HepG2 (cell line): ENCODE results near the gene TNFRSF11A. TPM values are rescaled to one million over a fixed set of nuclear protein-coding genes. Genes with fewer than 3 reads are reported as not detected.

Experiments used
- ATAC-seq: fragments of 200-7000 bp; cut with Tn5 transposase; 3 replicates; pipeline ENCODE4 v1.9.1; 2020; ENCODE audit warnings: mild to moderate bottlenecking, moderate library complexity
- BruUV-seq: library from RNA; stranded (reverse); fragments of 400-500 nt; replicated peaks from 2 replicates; lab custom pipeline; 2021; lab: Mats Ljungman, UMichigan
- CTCF ChIA-PET: fragments of 300-600 bp; formaldehyde crosslinking; extraction: SDS; loops from one replicate; lab custom pipeline; 2021; ENCODE audit warnings: low total read pairs, inconsistent platforms, low intra/inter-chr PET ratio; lab: Yijun Ruan, JAX
- POLR2A ChIA-PET: fragments of 350-600 bp; sonication (Branson Sonifier 250); formaldehyde crosslinking; loops from one replicate; lab custom pipeline; 2020; ENCODE audit warnings: antibody characterized with exemption, inconsistent platforms; lab: Yijun Ruan, JAX
- DNase-seq: peaks from one replicate; pipeline ENCODE4 v3.0.0-alpha.2; 2015; ENCODE audit warnings: low spot score
- FAIRE-seq: peaks from 3 replicates; lab custom pipeline; 2011; peaks lifted over from hg19 to GRCh38; lab: Jason Lieb, UNC
- H2AFZ ChIP-seq: one replicate; pipeline ENCODE4 v1.6.1; 2011; ENCODE audit warnings: low read length, inconsistent platforms
- H3K27ac ChIP-seq: fragments of 300-600 bp; 3 replicates; pipeline ENCODE4 v1.8.0; 2011; ENCODE audit warnings: mixed run types, mild to moderate bottlenecking, mixed read lengths, low read length, inconsistent platforms; ENCODE audit not compliant: insufficient read depth; ENCODE audit errors: extremely low read length
- H3K27me3 ChIP-seq, 2 experiments: fragments of 200-600 bp in 1 of 2; 2 replicates in 1 of 2; 3 replicates in 1 of 2; pipeline versions ENCODE4 v1.6.0 to v1.8.0; 2011; ENCODE audit warnings: low read length in 2 of 2, mild to moderate bottlenecking in 2 of 2, moderate library complexity in 2 of 2, inconsistent platforms in 1 of 2; ENCODE audit not compliant: insufficient read depth in 2 of 2, control insufficient read depth in 1 of 2
- H3K36me3 ChIP-seq, 2 experiments: fragments of 200-600 bp in 1 of 2; replicated peaks in 1 of 2; 2 replicates in 1 of 2; 3 replicates in 1 of 2; pipeline versions ENCODE4 v1.5.1 to v1.8.0; 2011; ENCODE audit warnings: low read length in 2 of 2, inconsistent platforms in 1 of 2; ENCODE audit not compliant: insufficient read depth in 2 of 2, control insufficient read depth in 1 of 2
- H3K4me1 ChIP-seq: 2 replicates; pipeline ENCODE4 v1.5.1; 2012; ENCODE audit warnings: low read length, inconsistent platforms; ENCODE audit not compliant: insufficient read depth
- H3K4me2 ChIP-seq: 2 replicates; pipeline ENCODE4 v1.6.0; 2011; ENCODE audit warnings: low read depth, low read length, inconsistent platforms
- H3K4me3 ChIP-seq, 3 experiments: fragments of 200-600 bp in 1 of 3; sonication (generic), shearing (Covaris generic) in 1 of 3; replicated peaks in 1 of 3; 2 replicates each; pipeline ENCODE4 v1.5.1; 2011 to 2016; ENCODE audit warnings: low read length in 3 of 3, inconsistent platforms in 2 of 3, low read depth in 2 of 3, mild to moderate bottlenecking in 2 of 3, control low read depth in 1 of 3, mixed read lengths in 1 of 3; ENCODE audit not compliant: insufficient read depth in 1 of 3
- H3K79me2 ChIP-seq: one replicate; pipeline ENCODE4 v1.6.1; 2011; ENCODE audit warnings: low read length, inconsistent platforms; ENCODE audit not compliant: insufficient read depth
- H3K9ac ChIP-seq: 2 replicates; pipeline ENCODE4 v1.6.0; 2011; ENCODE audit warnings: mild to moderate bottlenecking, low read depth, low read length, inconsistent platforms; ENCODE audit not compliant: insufficient read depth
- H3K9me3 ChIP-seq: 2 replicates; pipeline ENCODE4 v1.5.1; 2012; ENCODE audit warnings: mild to moderate bottlenecking, low read length
- H4K20me1 ChIP-seq: 2 replicates; pipeline ENCODE4 v1.6.0; 2011; ENCODE audit warnings: inconsistent platforms, mild to moderate bottlenecking, low read length, moderate library complexity; ENCODE audit not compliant: insufficient read depth
- CBX2 ChIP-seq, 2 experiments: fragments of 200-600 bp in 1 of 2; sonication (generic); formaldehyde crosslinking in 1 of 2; IDR thresholded peaks; 2 replicates each; pipeline versions ENCODE4 v1.7.0 to v1.8.1; 2018 to 2022; ENCODE audit warnings: low read depth in 2 of 2, low read length in 1 of 2, mild to moderate bottlenecking in 1 of 2, missing genetic modification reagents in 1 of 2
- HNRNPLL ChIP-seq: fragments of 200-400 bp; formaldehyde crosslinking; IDR thresholded peaks from 2 replicates; pipeline ENCODE4 v1.6.1; 2017; ENCODE audit warnings: mild to moderate bottlenecking, low read depth, low read length; ENCODE audit not compliant: poor library complexity, severe bottlenecking
- MEIS1 ChIP-seq: sonication (generic); formaldehyde crosslinking; IDR thresholded peaks from 2 replicates; pipeline ENCODE4 v1.9.0; 2021; ENCODE audit warnings: mild to moderate bottlenecking, missing genetic modification reagents, moderate library complexity, borderline replicate concordance
- PTBP1 ChIP-seq: fragments of 200-400 bp; formaldehyde crosslinking; IDR thresholded peaks from 2 replicates; pipeline ENCODE4 v1.6.1; 2018; ENCODE audit warnings: low read length, low read depth; ENCODE audit not compliant: poor library complexity, severe bottlenecking
- SMC3 ChIP-seq: IDR thresholded peaks from 2 replicates; pipeline ENCODE4 v1.6.1; 2011; ENCODE audit warnings: low read length, improper control_type of control experiment
- ZNF263 ChIP-seq: sonication (generic); formaldehyde crosslinking; IDR thresholded peaks from 2 replicates; pipeline ENCODE4 v1.4.0; 2020; ENCODE audit warnings: missing genetic modification reagents
- ZNF709 ChIP-seq: sonication (generic); formaldehyde crosslinking; IDR thresholded peaks from 2 replicates; pipeline ENCODE4 v1.5.0; 2020; ENCODE audit warnings: mild to moderate bottlenecking, missing genetic modification reagents
- ZNF772 ChIP-seq: sonication (generic); formaldehyde crosslinking; IDR thresholded peaks from 2 replicates; pipeline ENCODE4 v1.5.0; 2020; ENCODE audit warnings: mild to moderate bottlenecking, missing genetic modification reagents
- WGBS: methylation state at CpG from one replicate; pipeline ENCODE4 v1.1.6; 2017; ENCODE audit warnings: low lambda C conversion rate; 5-methylcytosine and 5-hydroxymethylcytosine counted together
- in situ Hi-C: cut with HindIII; loops from 2 replicates; pipeline ENCODE4 v1.10.0; 2017; ENCODE audit warnings: low pct_unique_long_range_greater_than_20kb; ENCODE audit not compliant: extremely low pct_ligation_motif_present
- intact Hi-C: fragments of 100-400 bp; cut with micrococcal nuclease; formaldehyde crosslinking; loops from one replicate; pipeline ENCODE4 v1.10.0; 2022; ENCODE audit not compliant: unreplicated experiment
- polyA plus RNA-seq, 8 experiments: library from polyadenylated mRNA; depleted of rRNA in 3 of 8; stranded (reverse) in 7 of 8; unstranded in 1 of 8; fragments of >200 nt; fragmentation: Illumina TruSeq in 4 of 8; extraction: Trizol in 4 of 8; gene quantifications; 2 replicates each; pipeline versions ENCODE4 v1.2.1 to v1.2.3, GENCODE V29; 2011 to 2016; ENCODE audit warnings: low read depth in 4 of 8, missing spikeins in 1 of 8, mixed read lengths in 1 of 8; ENCODE audit not compliant: insufficient read depth in 1 of 8
- total RNA-seq, 5 experiments: library from RNA; depleted of rRNA; stranded (reverse); fragments of >200 nt; fragmentation: Illumina TruSeq; extraction: Trizol; gene quantifications; 2 replicates each; pipeline ENCODE4 v1.2.3, GENCODE V29; 2016; ENCODE audit warnings: low read depth in 1 of 5
- TF ChIP-seq, protein P1 (sequence below): IDR thresholded peaks from 2 replicates; pipeline ENCODE4 v1.6.1; 2016; ENCODE audit warnings: missing biosample characterization, missing genetic modification reagents, low read depth
- TF ChIP-seq, protein P2 (sequence below): sonication (generic); formaldehyde crosslinking; conservative IDR thresholded peaks from 2 replicates; pipeline ENCODE4 v1.4.0; 2020; ENCODE audit warnings: missing genetic modification reagents
- TF ChIP-seq, protein P3 (sequence below): sonication (generic); formaldehyde crosslinking; IDR thresholded peaks from 2 replicates; pipeline ENCODE4 v1.5.0; 2020; ENCODE audit warnings: missing genetic modification reagents
- TF ChIP-seq, protein P4 (sequence below): sonication (generic); formaldehyde crosslinking; IDR thresholded peaks from 2 replicates; pipeline ENCODE4 v1.4.0; 2020; ENCODE audit warnings: missing genetic modification reagents, mild to moderate bottlenecking, borderline replicate concordance

The TNFRSF11A gene
- total and polyA plus RNA-seq, 2 of the 13 experiments (the other 11 are each of a cell fraction or from before 2014, with no cell fraction given): 4.6 to 6.4 TPM

DNA sequence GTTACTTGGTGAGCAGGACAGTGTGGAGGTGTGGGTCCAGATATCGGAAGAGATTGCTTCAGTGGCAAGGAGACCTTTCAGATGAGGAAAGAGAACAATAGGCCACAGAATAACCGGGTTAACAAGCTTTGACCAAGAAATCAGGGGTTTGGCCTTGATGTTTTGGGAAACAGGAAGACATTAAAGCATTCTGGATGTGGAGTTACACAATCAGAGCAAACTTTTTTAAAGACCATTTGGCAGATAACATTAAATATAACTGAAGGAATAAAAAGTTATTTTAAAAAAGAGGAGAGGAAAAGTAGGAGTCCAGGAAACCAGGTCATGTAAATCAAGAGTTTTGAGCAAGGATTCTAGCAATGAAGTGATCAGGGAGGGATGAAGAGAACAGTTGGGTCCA, 35.7 kb downstream of the TNFRSF11A start:
- in situ Hi-C loops: no loop called here
- H3K9ac ChIP-seq: no peak overlapping the region
- H3K79me2 ChIP-seq: no peaks in the 10 kb centered on the region
- no peaks in the 10 kb centered on the region for H4K20me1 ChIP-seq
- no peak overlapping the region for H2AFZ ChIP-seq
- ChIA-PET CTCF (no interaction called here), POLR2A (no interaction called here)
- no peaks in the 10 kb centered on the region for H3K9me3 ChIP-seq
- intact Hi-C loops: no loop called here
- FAIRE-seq (no peak), ATAC-seq (no peak), DNase-seq (no peak)
- H3K27me3 ChIP-seq: no peaks in the 10 kb centered on the region
- TF ChIP-seq, protein P1, sequence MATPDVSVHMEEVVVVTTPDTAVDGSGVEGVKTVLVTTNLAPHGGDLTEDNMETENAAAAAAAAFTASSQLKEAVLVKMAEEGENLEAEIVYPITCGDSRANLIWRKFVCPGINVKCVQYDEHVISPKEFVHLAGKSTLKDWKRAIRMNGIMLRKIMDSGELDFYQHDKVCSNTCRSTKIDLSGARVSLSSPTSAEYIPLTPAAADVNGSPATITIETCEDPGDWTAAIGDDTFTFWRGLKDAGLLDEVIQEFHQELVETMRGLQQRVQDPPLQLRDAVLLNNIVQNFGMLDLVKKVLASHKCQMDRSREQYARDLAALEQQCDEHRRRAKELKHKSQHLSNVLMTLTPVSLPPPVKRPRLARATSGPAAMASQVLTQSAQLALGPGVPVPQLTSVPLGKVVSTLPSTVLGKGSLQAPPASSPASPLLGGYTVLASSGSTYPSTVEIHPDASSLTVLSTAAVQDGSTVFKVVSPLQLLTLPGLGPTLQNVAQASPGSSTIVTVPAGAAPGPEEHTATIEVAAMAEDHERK (CRISPR knock-in tag): no peak
- TF ChIP-seq, protein P2, sequence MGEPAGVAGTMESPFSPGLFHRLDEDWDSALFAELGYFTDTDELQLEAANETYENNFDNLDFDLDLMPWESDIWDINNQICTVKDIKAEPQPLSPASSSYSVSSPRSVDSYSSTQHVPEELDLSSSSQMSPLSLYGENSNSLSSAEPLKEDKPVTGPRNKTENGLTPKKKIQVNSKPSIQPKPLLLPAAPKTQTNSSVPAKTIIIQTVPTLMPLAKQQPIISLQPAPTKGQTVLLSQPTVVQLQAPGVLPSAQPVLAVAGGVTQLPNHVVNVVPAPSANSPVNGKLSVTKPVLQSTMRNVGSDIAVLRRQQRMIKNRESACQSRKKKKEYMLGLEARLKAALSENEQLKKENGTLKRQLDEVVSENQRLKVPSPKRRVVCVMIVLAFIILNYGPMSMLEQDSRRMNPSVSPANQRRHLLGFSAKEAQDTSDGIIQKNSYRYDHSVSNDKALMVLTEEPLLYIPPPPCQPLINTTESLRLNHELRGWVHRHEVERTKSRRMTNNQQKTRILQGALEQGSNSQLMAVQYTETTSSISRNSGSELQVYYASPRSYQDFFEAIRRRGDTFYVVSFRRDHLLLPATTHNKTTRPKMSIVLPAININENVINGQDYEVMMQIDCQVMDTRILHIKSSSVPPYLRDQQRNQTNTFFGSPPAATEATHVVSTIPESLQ (CRISPR knock-in tag): no peak
- TF ChIP-seq, protein P3, sequence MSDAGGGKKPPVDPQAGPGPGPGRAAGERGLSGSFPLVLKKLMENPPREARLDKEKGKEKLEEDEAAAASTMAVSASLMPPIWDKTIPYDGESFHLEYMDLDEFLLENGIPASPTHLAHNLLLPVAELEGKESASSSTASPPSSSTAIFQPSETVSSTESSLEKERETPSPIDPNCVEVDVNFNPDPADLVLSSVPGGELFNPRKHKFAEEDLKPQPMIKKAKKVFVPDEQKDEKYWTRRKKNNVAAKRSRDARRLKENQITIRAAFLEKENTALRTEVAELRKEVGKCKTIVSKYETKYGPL: no peak
- TF ChIP-seq PTBP1 (no peak), HNRNPLL (no peak), ZNF263 (no peak), SMC3 (no peak), MEIS1 (no peak), ZNF772 (CRISPR knock-in tag) (no peak), ZNF709 (CRISPR knock-in tag) (no peak), CBX2 (IDR thresholded peaks at IDR 0.05; ENCODE audit: low read depth, low read length) (no peak), CBX2 (CRISPR knock-in tag; IDR thresholded peaks at IDR 0.05; ENCODE audit: low read depth) (no peak)
- TF ChIP-seq, protein P4, sequence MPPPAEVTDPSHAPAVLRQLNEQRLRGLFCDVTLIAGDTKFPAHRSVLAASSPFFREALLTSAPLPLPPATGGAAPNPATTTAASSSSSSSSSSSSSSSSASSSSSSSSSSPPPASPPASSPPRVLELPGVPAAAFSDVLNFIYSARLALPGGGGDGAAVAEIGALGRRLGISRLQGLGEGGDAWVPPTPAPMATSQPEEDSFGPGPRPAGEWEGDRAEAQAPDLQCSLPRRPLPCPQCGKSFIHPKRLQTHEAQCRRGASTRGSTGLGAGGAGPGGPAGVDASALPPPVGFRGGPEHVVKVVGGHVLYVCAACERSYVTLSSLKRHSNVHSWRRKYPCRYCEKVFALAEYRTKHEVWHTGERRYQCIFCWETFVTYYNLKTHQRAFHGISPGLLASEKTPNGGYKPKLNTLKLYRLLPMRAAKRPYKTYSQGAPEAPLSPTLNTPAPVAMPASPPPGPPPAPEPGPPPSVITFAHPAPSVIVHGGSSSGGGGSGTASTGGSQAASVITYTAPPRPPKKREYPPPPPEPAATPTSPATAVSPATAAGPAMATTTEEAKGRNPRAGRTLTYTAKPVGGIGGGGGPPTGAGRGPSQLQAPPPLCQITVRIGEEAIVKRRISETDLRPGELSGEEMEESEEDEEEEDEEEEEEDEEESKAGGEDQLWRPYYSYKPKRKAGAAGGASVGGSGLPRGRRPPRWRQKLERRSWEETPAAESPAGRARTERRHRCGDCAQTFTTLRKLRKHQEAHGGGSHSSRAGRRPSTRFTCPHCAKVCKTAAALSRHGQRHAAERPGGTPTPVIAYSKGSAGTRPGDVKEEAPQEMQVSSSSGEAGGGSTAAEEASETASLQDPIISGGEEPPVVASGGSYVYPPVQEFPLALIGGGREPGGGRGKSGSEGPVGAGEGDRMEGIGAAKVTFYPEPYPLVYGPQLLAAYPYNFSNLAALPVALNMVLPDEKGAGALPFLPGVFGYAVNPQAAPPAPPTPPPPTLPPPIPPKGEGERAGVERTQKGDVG (CRISPR knock-in tag): no peak
- H3K4me3 ChIP-seq: no peak overlapping the region
- no peaks in the 10 kb centered on the region for H3K36me3 ChIP-seq
- no TSS peak for BruUV-seq
- WGBS: 85% methylated on average over 2 of the region's 2 CpGs
- H3K4me2 ChIP-seq: no peak overlapping the region
- H3K4me1 ChIP-seq: peaks cover 13% of the 10 kb centered on the region
- H3K27ac ChIP-seq: no peak overlapping the region
